ENCODE measurements around the gene ASXL2.

The ASXL2 gene

DNA sequence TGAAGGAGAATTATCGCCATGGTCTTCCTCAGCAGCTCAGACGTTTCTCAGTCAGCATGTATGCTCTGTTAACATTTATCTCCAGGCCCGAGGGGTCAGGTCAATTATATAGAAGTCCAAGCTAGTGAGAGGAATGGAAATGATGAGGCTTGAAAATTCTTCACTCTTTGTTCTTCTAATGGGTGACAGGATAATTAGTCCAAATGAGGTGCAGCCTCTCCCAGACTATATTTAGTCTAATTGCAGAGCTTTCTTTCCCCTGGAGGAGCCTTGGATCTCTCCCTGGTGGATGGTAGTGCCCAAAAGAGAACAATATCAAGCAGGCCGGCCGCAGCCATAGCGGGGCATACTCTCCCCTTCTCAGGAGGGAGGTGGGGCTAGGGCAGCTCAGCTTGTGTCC, 153.5 kb downstream of the ASXL2 start:
- no peak for ATAC-seq
- TF ChIP-seq ZNF565 (CRISPR knock-in tag; conservative IDR thresholded peaks at IDR 0.05; ENCODE audit: low read depth): no peak

DNA sequence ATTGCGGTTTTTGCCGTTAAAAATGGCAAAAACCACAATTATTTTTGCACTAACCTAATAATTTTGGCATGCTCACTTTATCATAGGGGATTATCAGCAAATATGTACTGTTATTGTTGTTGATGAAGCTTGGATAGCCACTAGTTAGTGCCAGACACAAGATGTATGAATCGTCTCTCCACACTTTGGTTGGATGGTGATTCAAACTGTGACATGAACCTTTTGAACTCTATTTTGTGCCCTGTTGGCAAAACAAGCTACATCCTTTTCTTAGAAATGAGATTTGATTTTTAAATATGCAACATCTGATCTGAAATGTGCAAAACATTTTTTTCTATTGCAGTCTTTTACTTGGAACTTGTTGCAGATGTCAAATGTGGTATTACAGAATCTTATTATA, 156.1 kb downstream of the ASXL2 start:
- ATAC-seq: no peak
- no peak for TF ChIP-seq OSR1 (CRISPR knock-in tag; IDR thresholded peaks at IDR 0.05)
- no peak for TF ChIP-seq GLIS3 (CRISPR knock-in tag; IDR thresholded peaks at IDR 0.05)
- TF ChIP-seq ZFP3 (CRISPR knock-in tag; IDR thresholded peaks at IDR 0.05): no peak
- TF ChIP-seq CSRNP3 (CRISPR knock-in tag; IDR thresholded peaks at IDR 0.05): no peak
- TF ChIP-seq POU6F1 (CRISPR knock-in tag; IDR thresholded peaks at IDR 0.05; ENCODE audit: borderline replicate concordance, low read depth): no peak
- no peak for TF ChIP-seq ZNF70 (CRISPR knock-in tag; IDR thresholded peaks at IDR 0.05)
- no peak for TF ChIP-seq PPARA (CRISPR knock-in tag; IDR thresholded peaks at IDR 0.05; ENCODE audit: borderline replicate concordance)
- no peak for TF ChIP-seq ESRRG (CRISPR knock-in tag; IDR thresholded peaks at IDR 0.05)
- TF ChIP-seq PATZ1 (CRISPR knock-in tag; IDR thresholded peaks at IDR 0.05; ENCODE audit: borderline replicate concordance): no peak
- TF ChIP-seq ZFP30 (CRISPR knock-in tag; IDR thresholded peaks at IDR 0.05): no peak

GRCh38 chr2:25720575-25720974, 157.7 kb downstream of the ASXL2 start:
- TF ChIP-seq RARB (CRISPR knock-in tag; IDR thresholded peaks at IDR 0.05): no peak
- no peak for TF ChIP-seq TOX (CRISPR knock-in tag; IDR thresholded peaks at IDR 0.05; ENCODE audit: borderline replicate concordance)
- no peak for TF ChIP-seq TCF4 (CRISPR knock-in tag; IDR thresholded peaks at IDR 0.05; ENCODE audit: borderline replicate concordance)
- no peak for TF ChIP-seq OSR1 (CRISPR knock-in tag; IDR thresholded peaks at IDR 0.05)
- no peak for TF ChIP-seq POU6F1 (CRISPR knock-in tag; IDR thresholded peaks at IDR 0.05; ENCODE audit: borderline replicate concordance, low read depth)
- no peak for TF ChIP-seq ESRRG (CRISPR knock-in tag; IDR thresholded peaks at IDR 0.05)
- no peak for TF ChIP-seq SNAI2 (CRISPR knock-in tag; IDR thresholded peaks at IDR 0.05)
- no peak for TF ChIP-seq ZFP3 (CRISPR knock-in tag; IDR thresholded peaks at IDR 0.05)
- TF ChIP-seq ISL1 (CRISPR knock-in tag; IDR thresholded peaks at IDR 0.05): no peak
- TF ChIP-seq BACH2 (CRISPR knock-in tag; IDR thresholded peaks at IDR 0.05; ENCODE audit: borderline replicate concordance): no peak
- ATAC-seq: no peak

DNA sequence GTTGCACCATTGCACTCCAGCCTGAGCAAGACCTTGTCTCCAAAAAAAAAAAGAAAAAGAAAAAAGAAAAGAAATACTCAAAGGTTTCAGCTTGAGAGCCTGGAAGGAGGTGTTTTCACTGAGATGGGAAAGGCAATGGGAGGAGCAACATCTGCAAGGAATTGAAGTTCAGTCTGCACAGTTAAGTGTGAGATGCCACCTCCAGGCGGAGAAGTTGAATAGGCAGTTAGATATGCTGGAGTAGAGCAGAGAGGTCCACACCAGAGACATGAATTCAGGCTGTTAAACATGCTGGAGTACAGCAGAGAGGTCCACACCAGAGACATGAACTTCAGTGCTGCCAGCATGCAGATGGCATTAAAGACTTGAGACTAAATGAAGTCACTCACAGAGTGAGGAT, 163.5 kb downstream of the ASXL2 start:
- ATAC-seq: peak; percentile 70
- no peak for TF ChIP-seq ARNTL (CRISPR knock-in tag; IDR thresholded peaks at IDR 0.05; ENCODE audit: borderline replicate concordance, low read depth)
- TF ChIP-seq GLIS3 (CRISPR knock-in tag; IDR thresholded peaks at IDR 0.05): no peak
- no peak for TF ChIP-seq ISL1 (CRISPR knock-in tag; IDR thresholded peaks at IDR 0.05)
- TF ChIP-seq, protein P1, sequence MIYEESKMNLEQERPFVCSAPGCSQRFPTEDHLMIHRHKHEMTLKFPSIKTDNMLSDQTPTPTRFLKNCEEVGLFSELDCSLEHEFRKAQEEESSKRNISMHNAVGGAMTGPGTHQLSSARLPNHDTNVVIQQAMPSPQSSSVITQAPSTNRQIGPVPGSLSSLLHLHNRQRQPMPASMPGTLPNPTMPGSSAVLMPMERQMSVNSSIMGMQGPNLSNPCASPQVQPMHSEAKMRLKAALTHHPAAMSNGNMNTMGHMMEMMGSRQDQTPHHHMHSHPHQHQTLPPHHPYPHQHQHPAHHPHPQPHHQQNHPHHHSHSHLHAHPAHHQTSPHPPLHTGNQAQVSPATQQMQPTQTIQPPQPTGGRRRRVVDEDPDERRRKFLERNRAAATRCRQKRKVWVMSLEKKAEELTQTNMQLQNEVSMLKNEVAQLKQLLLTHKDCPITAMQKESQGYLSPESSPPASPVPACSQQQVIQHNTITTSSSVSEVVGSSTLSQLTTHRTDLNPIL (CRISPR knock-in tag; IDR thresholded peaks at IDR 0.05; ENCODE audit: low read depth): no peak
- TF ChIP-seq ZNF70 (CRISPR knock-in tag; IDR thresholded peaks at IDR 0.05): no peak
- TF ChIP-seq PPARA (CRISPR knock-in tag; IDR thresholded peaks at IDR 0.05; ENCODE audit: borderline replicate concordance): no peak
- TF ChIP-seq SNAI2 (CRISPR knock-in tag; IDR thresholded peaks at IDR 0.05): no peak

GRCh38 chr2:25712455-25712854, 165.8 kb downstream of the ASXL2 start:
- ATAC-seq: no peak
- TF ChIP-seq ZNF565 (CRISPR knock-in tag; conservative IDR thresholded peaks at IDR 0.05; ENCODE audit: low read depth): no peak
- TF ChIP-seq, protein P1 (CRISPR knock-in tag; IDR thresholded peaks at IDR 0.05; ENCODE audit: low read depth): no peak
- no peak for TF ChIP-seq POU6F1 (CRISPR knock-in tag; IDR thresholded peaks at IDR 0.05; ENCODE audit: borderline replicate concordance, low read depth)
- no peak for TF ChIP-seq PPARA (CRISPR knock-in tag; IDR thresholded peaks at IDR 0.05; ENCODE audit: borderline replicate concordance)
- no peak for TF ChIP-seq ZNF70 (CRISPR knock-in tag; IDR thresholded peaks at IDR 0.05)
- TF ChIP-seq ZFP3 (CRISPR knock-in tag; IDR thresholded peaks at IDR 0.05): no peak
- no peak for TF ChIP-seq GLIS3 (CRISPR knock-in tag; IDR thresholded peaks at IDR 0.05)
- no peak for TF ChIP-seq ARNTL (CRISPR knock-in tag; IDR thresholded peaks at IDR 0.05; ENCODE audit: borderline replicate concordance, low read depth)
- TF ChIP-seq SNAI2 (CRISPR knock-in tag; IDR thresholded peaks at IDR 0.05): no peak
- no peak for TF ChIP-seq ZNF8 (CRISPR knock-in tag; IDR thresholded peaks at IDR 0.05)
- no peak for TF ChIP-seq TCF4 (CRISPR knock-in tag; IDR thresholded peaks at IDR 0.05; ENCODE audit: borderline replicate concordance)
- TF ChIP-seq CSRNP3 (CRISPR knock-in tag; IDR thresholded peaks at IDR 0.05): no peak
- no peak for TF ChIP-seq OSR1 (CRISPR knock-in tag; IDR thresholded peaks at IDR 0.05)

Measured in SK-N-SH treated with all-trans-retinoic acid at 6 μM for 48 hours (cell line).